GM12874 (cell line): ENCODE data around the gene TAF3.

ENCODE experiments used
- TF ChIP-seq, protein P1 (sequence below): IDR thresholded peaks from 2 replicates; pipeline ENCODE4 v1.5.1; 2011; ENCODE audit warnings: low read depth, mild to moderate bottlenecking, control low read depth, low read length, moderate library complexity; ENCODE audit not compliant: insufficient read depth

The TAF3 gene

DNA sequence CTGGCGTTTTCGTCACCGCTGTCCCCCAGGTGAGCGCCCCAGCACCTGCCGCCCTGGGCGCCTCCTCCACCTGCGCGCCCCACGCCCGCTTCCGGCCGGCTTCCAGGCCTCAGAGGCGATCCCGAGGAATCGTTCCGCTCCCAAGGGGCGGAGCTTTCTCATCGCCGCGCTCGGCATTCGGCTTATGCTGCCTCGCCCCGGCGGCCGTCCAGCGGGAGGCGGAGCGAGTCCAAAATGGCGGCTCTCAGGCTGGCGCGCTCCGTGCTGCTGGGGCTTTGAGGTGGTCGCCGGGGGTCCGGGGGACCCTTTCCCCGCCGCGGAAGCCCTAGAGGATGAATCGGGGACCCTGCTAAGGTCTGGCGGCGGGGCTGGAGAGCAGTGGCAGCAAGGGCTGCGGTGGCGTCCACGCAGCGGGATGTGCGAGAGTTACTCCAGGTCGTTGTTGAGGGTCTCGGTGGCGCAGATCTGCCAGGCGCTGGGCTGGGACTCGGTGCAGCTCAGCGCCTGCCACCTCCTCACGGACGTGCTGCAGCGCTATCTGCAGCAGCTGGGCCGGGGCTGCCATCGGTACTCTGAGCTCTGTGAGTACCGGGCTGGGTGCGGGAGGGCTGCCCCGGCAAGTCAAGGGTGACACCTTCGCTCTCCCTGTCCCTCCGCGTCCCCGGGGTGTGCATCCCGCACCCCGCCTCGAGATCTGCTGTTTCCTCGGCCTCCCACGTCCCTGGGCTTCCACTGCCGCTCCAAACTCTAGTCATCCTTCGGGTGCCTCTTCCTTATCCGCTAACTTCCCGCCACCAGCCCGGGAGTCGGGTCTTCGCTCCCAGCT is at the start of gene TAF3:
Gene TAF3, plus strand, starts transcription at position 211 of the 826 bp plus-strand sequence. Its CDS starts 205 bp downstream, at position 416.
- TF ChIP-seq, protein P1, sequence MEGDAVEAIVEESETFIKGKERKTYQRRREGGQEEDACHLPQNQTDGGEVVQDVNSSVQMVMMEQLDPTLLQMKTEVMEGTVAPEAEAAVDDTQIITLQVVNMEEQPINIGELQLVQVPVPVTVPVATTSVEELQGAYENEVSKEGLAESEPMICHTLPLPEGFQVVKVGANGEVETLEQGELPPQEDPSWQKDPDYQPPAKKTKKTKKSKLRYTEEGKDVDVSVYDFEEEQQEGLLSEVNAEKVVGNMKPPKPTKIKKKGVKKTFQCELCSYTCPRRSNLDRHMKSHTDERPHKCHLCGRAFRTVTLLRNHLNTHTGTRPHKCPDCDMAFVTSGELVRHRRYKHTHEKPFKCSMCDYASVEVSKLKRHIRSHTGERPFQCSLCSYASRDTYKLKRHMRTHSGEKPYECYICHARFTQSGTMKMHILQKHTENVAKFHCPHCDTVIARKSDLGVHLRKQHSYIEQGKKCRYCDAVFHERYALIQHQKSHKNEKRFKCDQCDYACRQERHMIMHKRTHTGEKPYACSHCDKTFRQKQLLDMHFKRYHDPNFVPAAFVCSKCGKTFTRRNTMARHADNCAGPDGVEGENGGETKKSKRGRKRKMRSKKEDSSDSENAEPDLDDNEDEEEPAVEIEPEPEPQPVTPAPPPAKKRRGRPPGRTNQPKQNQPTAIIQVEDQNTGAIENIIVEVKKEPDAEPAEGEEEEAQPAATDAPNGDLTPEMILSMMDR, result no peak

DNA sequence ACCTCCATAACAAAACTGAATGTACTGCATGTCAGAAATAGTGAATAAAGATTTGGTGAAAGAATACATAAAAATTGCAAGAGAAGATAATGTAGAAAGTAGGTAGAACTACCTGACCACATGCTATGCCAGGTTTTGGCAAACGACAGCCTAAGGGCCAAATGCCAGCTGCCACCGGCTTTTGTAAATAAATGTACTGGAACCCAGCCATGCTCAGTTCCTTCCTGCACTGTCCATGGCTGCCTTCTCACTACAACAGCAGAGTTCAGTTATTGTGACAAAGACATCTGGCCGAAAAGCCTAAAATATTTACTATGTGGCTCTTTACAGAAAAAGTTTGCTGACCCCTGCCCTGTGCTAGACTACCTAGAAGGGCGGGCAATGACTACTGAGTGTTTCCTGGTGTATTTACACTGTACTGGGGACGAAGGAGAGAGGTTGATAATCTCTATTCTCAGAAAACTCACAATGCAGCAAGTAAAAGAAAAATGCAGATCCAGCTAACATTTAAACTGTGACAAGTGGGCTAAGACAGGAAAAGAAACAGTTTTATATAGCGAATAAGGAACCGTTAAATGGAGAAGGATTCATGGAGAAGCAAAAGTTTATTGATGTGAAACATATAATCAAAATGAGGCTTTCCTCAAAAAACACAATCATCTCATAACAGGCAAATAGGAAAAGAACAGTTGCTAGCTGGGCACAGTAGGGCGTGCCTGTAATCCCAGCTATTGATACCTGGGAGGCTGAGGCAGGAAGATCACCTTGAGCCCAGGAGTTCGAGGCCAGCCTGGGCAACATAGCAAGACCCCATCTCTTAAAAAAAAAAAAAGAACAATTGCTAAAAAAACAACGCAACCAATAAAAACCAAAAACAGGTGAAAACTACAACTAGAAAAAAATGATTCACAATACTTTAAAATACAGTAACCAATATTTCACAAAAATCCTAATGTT is 44.2 kb upstream of the TAF3 start:
- TF ChIP-seq, protein P1, result no peak

DNA sequence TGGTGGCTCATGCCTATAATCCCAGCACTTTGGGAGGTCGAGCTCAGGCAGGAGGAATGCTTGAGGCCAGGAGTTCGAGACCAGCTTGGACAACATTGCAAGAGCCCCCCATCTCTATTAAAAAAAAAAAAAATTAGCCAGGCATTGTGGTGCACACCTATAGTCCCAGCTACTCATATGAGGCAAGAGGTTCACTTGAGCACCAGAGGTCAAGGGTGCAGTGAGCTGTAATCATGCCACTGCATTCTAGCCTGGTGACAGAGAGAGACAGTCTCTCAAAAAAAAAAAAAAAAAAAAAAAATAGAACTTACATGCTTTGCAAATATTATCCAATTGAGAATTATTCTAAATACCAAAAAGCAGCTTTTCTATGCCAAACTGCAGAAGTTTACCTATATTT is 41.5 kb upstream of the TAF3 start:
- TF ChIP-seq, protein P1, result no peak

- TF ChIP-seq, protein P1, result no peak
These were observed 31.9 kb upstream of the TAF3 start for GRCh38 chr10:7786430-7786829.

- TF ChIP-seq, protein P1, result no peak
These were observed 31.0 kb upstream of the TAF3 start for GRCh38 chr10:7787150-7787856.

- TF ChIP-seq, protein P1, result no peak
These were observed 30.3 kb upstream of the TAF3 start, which contains the start of the genes ATP5F1C and KIN for GRCh38 chr10:7787857-7788638. Gene ATP5F1C (plus strand): TSS chr10:7788177. CDS start chr10:7788208, 31 bp downstream. Gene KIN (minus strand): TSS chr10:7787993. CDS start chr10:7787933, 60 bp downstream.
